Limb (tissue), 2 donors: ENCODE measurements around the gene MRFAP1.
"Not testable (repeated sequence)": the region's sequence is repeated elsewhere in the genome, so short reads cannot be mapped to it uniquely, and the experiment has no call there.

ENCODE experiments used
- DNase-seq, 2 donors: peaks; one replicate each; pipeline ENCODE4 v3.0.0-alpha.2; 2016; ENCODE audit errors: extremely low spot score in 2 of 2

Gene MRFAP1

GRCh38 chr4:6633091-6633906 is 7.2 kb upstream of the MRFAP1 start:
- DNase-seq, result no peak

GRCh38 chr4:6634746-6635145 is 5.7 kb upstream of the MRFAP1 start:
- DNase-seq, result no peak

GRCh38 chr4:6639137-6639680 is 1.3 kb upstream of the MRFAP1 start:
- DNase-seq, result no peak

GRCh38 chr4:6641164-6641970 is 882 bp downstream of the MRFAP1 start:
- DNase-seq, result no peak

- DNase-seq, result no peak
Observed at GRCh38 chr4:6641971-6642320, 1.5 kb downstream of the MRFAP1 start.

GRCh38 chr4:6643141-6643847 is 2.8 kb downstream of the MRFAP1 start:
- no peak for DNase-seq

- DNase-seq, result no peak
Observed at GRCh38 chr4:6644792-6645530, 4.5 kb downstream of the MRFAP1 start.

- DNase-seq, result no peak
Observed at GRCh38 chr4:6647169-6647568, 6.7 kb downstream of the MRFAP1 start.

GRCh38 chr4:6647582-6648230 is 7.2 kb downstream of the MRFAP1 start:
- no peak for DNase-seq

- DNase-seq, result no peak
Observed at GRCh38 chr4:6649216-6649615, 8.7 kb downstream of the MRFAP1 start.

- not testable (repeated sequence) for DNase-seq
Observed at GRCh38 chr4:6654211-6654610, 13.7 kb downstream of the MRFAP1 start.

- not testable (repeated sequence) for DNase-seq
Observed at GRCh38 chr4:6655291-6655690, 14.8 kb downstream of the MRFAP1 start.

GRCh38 chr4:6655924-6656323 is 15.4 kb downstream of the MRFAP1 start:
- DNase-seq, result no peak

- DNase-seq, result no peak
Observed at GRCh38 chr4:6657242-6658208, 17.0 kb downstream of the MRFAP1 start.

- no peak for DNase-seq
Observed at GRCh38 chr4:6658209-6658595, 17.7 kb downstream of the MRFAP1 start.

- peak in 1 of 2 donors; percentile 59 for DNase-seq
Observed at GRCh38 chr4:6658597-6659075, 18.2 kb downstream of the MRFAP1 start.

GRCh38 chr4:6659897-6660296 is 19.4 kb downstream of the MRFAP1 start:
- DNase-seq, result no peak

GRCh38 chr4:6660430-6660829 is 19.9 kb downstream of the MRFAP1 start:
- DNase-seq, result no peak

GRCh38 chr4:6662591-6662990 is 22.1 kb downstream of the MRFAP1 start:
- no peak for DNase-seq
